Peyer's patch (tissue), 4 donors: Measurements from ENCODE around the gene EFNA4.

Source experiments
- POLR2A ChIP-seq, 2 donors: fragments of 450-650 bp; IDR thresholded peaks; one replicate each; pipeline ENCODE4 v1.5.1; 2017; ENCODE audit warnings: antibody characterized with exemption in 2 of 2, mild to moderate bottlenecking in 2 of 2, moderate library complexity in 2 of 2
- TF ChIP-seq, protein P1 (sequence below), 6 experiments: fragments of 450-650 bp in 4 of 6; fragments of 200-600 bp in 2 of 6; sonication (generic) in 1 of 6; IDR thresholded peaks; one replicate each; pipeline ENCODE4 v1.5.1; 2017 to 2019; ENCODE audit warnings: antibody characterized with exemption in 6 of 6, mild to moderate bottlenecking in 3 of 6, moderate library complexity in 1 of 6

DNA sequence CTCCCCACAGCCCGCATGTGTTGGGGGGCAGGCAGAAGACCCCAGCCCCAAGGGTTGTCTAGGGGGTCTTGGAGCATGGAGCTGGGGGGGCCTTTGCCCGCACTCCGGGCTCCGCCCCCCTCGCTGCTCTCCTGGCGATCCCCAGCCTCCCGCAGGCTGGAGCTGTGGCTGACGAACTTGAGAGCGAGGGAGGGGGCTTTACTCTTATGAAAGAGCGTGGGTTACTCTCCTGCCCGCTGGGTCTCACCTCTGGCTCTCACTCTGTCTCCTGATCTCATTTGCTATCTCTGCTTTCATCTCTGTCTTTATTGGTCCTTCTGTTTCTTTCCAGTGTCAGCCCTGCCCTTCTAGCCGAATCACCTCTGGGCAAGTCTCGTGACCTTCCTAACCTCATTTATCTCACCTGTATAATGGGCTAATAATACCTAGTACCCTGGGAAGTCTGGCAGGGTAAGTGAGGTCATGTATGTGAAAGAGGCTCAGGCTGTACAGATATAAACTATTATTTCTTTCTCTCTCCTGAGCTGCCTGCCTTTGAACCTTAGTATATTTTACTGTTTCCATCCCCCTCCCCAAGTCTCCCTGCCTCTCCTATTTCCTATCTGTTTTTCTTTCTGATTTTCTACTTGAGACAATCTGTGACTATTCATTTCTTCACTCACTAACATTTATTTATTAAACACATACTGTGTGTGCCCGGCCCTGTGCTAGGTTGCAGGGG is 731 bp downstream of the EFNA4 start:
- TF ChIP-seq, protein P1, sequence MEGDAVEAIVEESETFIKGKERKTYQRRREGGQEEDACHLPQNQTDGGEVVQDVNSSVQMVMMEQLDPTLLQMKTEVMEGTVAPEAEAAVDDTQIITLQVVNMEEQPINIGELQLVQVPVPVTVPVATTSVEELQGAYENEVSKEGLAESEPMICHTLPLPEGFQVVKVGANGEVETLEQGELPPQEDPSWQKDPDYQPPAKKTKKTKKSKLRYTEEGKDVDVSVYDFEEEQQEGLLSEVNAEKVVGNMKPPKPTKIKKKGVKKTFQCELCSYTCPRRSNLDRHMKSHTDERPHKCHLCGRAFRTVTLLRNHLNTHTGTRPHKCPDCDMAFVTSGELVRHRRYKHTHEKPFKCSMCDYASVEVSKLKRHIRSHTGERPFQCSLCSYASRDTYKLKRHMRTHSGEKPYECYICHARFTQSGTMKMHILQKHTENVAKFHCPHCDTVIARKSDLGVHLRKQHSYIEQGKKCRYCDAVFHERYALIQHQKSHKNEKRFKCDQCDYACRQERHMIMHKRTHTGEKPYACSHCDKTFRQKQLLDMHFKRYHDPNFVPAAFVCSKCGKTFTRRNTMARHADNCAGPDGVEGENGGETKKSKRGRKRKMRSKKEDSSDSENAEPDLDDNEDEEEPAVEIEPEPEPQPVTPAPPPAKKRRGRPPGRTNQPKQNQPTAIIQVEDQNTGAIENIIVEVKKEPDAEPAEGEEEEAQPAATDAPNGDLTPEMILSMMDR (IDR thresholded peaks at IDR 0.05), result no peak
- no peak for TF ChIP-seq POLR2A (IDR thresholded peaks at IDR 0.05)
